Islet of Langerhans (tissue), 1 donor: Measurements from ENCODE around the gene HSPA12B.
"Not testable (repeated sequence)": the region's sequence is repeated elsewhere in the genome, so short reads cannot be mapped to it uniquely, and the experiment has no call there.

Experiments
- FAIRE-seq: peaks from one replicate; lab custom pipeline; 2011; peaks lifted over from hg19 to GRCh38; lab: Jason Lieb, UNC

HSPA12B gene

DNA sequence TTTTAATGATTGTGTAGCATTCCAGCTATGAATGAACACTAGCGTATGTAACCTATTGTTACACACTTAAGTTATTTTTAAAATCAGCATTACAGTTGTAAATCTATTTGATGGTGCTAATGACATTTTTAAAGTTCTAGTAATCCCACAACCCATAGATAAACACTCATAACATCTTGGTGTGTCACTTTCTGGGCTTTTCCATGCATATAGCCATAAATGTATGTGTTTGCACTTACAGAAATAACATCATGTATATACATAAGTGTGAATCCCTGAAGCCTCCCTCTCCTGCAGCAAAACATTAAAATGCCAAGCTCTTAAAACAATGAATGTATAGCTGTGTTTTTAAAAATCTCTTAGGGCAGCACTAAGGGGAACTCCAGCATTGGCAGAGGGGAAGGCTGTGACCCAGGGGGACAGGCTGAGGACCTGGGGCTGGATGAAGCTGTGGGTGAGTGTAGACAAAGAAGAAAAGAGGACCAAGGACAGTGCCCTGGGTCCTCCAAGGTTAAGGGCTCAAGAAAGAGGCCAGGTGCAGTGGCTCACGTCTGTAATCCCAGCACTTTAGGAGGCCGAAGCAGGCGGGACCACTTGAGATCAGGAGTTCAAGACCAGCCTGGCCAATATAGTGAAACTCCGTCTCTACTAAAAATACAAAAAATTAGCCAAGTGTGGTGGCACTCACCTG is 55.0 kb downstream of the HSPA12B start:
- FAIRE-seq, result no peak

DNA sequence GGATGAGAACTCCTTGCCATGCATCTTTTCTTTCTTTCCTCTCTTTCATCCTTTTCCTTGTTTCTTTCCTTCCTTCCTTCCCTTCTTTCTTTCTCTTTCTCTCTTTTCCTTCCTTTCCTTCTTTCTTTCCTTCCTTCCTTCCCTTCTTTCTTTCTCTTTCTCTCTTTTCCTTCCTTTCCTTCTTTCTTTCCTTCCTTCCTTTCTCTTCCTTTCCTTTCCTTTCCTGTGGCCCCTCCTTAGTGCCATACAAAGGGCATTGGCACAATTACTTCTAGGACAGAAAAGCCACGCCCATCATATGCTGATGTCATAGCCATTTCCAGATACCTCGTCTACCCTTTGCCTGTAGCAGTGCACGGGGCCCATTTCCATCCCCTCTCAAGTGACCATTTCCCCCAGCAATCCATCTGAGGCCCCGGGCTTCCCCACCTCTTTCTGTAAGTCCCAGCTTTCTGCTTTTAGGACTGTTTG is 56.2 kb downstream of the HSPA12B start:
- no peak for FAIRE-seq

GRCh38 chr20:3789201-3789600 is 56.7 kb downstream of the HSPA12B start:
- not testable (repeated sequence) for FAIRE-seq

- FAIRE-seq, result not testable (repeated sequence)
Observed at GRCh38 chr20:3794168-3794567, 61.7 kb downstream of the HSPA12B start.

DNA sequence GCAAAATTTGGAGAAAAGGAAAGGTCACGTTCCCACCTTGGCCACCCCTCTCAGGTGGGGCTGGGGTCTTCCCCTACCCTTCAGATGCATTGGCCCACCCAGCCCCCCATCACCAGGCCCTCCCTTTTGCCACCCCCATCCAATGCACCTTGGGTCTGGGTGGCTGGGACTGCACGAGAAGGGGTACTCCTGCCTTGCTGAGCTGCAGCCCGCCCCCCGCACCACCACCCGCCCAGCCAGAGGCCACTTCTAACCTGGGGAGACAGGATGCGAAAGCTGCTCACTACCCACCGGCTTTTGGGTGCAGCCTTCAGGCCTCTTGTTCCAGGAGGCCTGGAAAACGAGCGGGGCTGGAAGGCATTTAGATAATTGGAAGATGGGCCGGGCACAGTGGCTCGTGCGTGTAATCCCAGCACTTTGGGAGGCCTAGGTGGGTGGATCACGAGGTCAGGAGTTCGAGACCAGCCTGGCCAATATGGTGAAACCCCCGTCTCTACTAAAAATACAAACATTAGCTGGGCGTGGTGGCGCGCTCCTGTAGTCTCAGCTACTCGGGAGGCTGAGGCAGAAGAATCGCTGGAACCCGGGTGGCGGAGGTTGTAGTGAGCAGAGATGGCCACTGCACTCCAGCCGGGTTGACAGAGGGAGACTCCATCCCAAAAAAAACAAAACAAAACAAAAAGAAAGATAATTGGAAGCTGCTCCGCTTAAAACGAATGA is 62.4 kb downstream of the HSPA12B start:
- no peak for FAIRE-seq

DNA sequence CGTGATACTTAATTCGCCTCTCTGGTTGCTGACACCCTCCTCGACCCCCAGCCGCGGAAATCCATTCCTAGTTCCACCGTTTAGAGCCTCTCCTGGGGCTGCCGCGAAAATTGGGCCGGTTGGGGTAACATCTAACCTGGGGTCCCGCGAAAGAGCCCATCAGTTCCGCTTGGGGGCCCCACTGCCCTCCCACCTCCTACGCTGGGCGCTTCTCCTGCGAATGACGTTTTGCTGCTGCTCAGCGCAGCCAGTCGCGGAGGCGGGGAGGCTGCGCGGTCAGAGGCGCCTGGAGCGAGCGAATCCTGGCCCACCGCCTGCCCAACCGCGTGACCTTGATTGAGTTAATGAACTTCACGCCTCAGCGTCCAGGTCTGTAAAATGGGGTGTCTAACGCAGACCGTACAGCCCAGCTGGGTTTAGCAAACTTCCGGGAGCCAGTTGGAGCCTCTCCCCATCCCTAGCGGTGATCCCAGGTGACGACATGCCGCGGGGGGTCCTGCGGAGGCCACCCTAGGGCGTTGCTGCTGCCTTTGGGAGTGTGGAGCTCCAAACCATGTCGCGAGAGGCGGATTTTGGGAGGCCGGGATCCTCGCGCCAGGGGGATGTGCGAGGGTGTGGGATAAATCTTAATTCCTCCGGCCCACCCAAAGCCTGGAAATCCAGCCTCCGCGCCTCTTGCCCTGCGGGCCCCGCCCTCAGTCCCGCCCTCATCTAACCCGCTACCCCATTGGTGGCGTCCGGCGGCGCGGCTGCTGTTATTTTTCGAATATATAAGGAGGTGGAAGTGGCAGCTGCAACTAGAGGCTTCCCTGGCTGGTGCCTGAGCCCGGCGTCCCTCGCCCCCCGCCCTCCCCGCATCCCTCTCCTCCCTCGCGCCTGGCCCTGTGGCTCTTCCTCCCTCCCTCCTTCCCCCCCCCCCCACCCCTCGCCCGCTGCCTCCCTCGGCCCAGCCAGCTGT is 63.3 kb downstream of the HSPA12B start, which contains the start of gene CDC25B:
Gene CDC25B, plus strand, starts transcription at position 800 of the 958 bp plus-strand sequence. CDS start 222 bp downstream, outside the sequence.
- no peak for FAIRE-seq

DNA sequence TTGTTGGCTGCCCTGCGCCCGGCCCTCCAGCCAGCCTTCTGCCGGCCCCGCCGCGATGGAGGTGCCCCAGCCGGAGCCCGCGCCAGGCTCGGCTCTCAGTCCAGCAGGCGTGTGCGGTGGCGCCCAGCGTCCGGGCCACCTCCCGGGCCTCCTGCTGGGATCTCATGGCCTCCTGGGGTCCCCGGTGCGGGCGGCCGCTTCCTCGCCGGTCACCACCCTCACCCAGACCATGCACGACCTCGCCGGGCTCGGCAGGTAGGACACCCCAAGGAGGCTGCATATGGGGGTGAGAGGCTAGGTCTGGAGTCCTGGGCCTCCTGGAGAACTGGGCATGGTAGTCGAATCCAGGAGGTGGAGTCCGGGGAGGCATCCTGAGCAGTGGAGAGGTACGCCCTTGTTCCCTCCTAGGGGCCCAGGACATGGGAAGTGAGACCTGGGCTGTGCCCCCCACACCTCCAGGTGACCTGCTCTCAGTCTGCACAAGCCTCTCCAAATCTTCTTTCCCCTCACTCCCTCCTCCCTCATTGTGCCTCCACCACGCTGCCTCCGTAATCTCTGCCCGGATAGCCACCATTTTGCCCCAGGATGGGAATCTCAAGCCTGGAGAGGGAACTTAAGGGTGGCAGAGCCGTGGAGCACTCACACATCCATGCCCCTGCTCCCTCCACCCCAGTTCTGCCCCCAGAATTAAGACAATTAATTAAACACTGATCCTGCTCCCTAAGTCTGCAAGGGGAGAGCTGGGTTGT is 64.2 kb downstream of the HSPA12B start:
- FAIRE-seq, result no peak

- no peak for FAIRE-seq
Observed at GRCh38 chr20:3797226-3797545, 64.7 kb downstream of the HSPA12B start.

DNA sequence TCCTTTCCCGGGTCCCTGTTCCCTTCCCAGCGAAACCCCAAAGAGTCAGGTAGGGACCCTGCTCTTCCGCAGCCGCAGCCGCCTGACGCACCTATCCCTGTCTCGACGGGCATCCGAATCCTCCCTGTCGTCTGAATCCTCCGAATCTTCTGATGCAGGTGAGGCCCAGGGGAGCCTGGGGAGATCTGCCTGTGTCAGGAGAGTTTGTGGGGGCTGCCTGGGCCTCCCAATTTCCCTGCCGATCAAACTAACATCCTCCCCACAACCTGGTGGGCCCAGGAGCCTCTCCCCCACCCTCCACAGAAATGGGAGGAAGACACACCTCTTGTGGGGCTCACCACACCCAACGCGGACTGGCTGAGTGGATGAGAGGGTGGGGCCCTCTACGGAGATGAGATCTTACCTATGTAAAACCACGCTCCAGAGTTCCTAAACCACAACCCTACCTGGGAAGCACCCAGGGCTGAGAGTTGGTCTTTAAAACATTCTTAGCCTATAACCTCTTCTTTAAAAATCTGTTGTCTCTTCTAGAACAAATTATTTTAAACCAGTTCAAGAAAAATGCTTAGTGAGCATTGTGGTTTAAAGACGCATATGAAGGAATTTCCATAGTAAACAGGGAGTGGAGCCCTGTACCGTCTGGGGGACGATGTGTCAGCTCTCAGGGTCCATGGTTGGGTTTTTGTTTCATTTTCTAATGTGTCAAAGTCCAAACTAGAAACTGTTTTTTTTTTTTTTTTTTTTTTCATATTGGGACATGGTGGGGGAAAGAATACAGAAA is 65.3 kb downstream of the HSPA12B start:
- FAIRE-seq, result no peak

- FAIRE-seq, result no peak
Observed at GRCh38 chr20:3798373-3798768, 65.9 kb downstream of the HSPA12B start.

- no peak for FAIRE-seq
Observed at GRCh38 chr20:3798908-3799248, 66.4 kb downstream of the HSPA12B start.

DNA sequence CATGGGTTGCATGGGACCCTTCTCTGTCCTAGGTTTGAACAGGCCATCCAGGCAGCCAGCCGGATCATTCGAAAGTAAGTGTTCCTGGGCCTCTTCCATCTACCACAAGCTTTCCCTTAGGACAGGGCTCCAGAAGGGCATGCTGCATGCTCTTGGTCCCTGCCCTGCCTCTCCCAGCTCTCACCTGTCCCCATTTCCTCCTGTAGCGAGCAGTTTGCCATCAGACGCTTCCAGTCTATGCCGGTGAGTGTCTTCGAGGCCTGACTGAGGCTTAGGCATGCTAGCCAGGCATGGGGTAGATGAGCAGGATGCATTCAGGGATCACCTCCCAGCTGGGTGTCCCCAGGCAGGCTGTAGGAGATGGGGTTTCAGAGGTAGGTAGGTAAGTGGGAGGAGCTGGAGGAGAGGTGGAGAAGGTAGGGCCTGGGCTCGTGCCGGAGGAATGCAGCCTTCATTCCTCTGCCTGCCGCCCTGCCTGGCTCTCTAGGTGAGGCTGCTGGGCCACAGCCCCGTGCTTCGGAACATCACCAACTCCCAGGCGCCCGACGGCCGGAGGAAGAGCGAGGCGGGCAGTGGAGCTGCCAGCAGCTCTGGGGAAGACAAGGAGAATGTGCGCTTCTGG is 67.9 kb downstream of the HSPA12B start:
- FAIRE-seq, result no peak

DNA sequence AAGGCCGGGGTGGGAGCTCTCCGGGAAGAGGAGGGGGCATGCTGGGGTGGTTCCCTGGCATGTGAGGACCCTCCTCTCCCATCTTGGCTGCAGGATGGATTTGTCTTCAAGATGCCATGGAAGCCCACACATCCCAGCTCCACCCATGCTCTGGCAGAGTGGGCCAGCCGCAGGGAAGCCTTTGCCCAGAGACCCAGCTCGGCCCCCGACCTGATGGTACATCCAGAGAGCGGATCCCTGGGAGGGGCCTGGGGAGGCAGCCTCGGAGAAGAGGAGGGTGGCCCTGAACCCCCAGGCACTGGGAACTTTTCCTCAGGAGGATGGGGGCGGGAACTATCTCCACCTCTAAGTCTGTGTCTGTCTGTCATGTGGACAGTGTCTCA is 68.4 kb downstream of the HSPA12B start:
- no peak for FAIRE-seq

DNA sequence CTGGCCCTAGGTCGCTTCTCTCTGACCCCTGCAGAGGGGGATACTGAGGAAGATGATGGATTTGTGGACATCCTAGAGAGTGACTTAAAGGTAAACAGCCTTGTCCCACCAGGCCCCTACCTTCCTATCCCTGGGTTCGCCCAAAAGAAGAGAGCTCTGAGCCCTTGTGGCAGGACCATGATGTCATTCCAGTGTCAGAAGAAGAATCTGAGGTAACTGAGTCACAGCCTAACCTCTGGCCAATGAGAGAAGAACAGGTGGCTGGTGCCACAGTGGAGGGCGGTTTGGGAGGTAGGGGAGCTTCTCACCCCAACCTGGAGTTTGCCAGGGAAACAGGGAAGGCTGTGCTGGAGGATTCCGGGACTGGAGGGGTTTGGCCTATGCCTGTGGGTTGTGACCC is 68.8 kb downstream of the HSPA12B start:
- no peak for FAIRE-seq

DNA sequence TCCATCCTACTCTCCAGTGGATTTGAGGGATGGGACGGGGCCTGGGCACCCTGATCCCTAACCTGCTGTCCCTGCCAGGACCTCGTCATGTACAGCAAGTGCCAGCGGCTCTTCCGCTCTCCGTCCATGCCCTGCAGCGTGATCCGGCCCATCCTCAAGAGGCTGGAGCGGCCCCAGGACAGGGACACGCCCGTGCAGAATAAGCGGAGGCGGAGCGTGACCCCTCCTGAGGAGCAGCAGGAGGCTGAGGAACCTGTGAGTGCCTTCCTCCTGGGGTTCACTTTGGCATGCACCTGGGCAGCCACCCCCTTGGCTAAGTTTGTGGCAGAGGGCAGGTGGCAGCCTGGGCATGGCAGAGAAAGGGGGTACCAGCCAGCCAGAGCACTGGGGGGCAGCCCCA is 69.4 kb downstream of the HSPA12B start:
- FAIRE-seq, result no peak
